Heart right ventricle (tissue), 16 donors: ENCODE results near the gene GSPT1. TPM values are rescaled to one million over a fixed set of nuclear protein-coding genes. Genes with fewer than 3 reads are reported as not detected.

ENCODE experiments used
- ATAC-seq, 8 donors: fragments of 200-7000 bp; cut with Tn5 transposase; one replicate each; pipeline ENCODE4 v1.9.1; 2020; ENCODE audit warnings: mild to moderate bottlenecking in 8 of 8, moderate library complexity in 8 of 8, moderate number of reproducible peaks in 1 of 8
- DNase-seq, 2 donors: peaks; one replicate each; pipeline ENCODE4 v3.0.0-alpha.2; 2020
- H3K27ac ChIP-seq, 10 donors: fragments of 200-600 bp; sonication (generic) in 2 of 10; one replicate each; pipeline versions ENCODE4 v1.5.0 to v1.8.0; 2020 to 2022; ENCODE audit warnings: mild to moderate bottlenecking in 3 of 10
- H3K27me3 ChIP-seq, 7 donors: fragments of 200-600 bp; one replicate each; pipeline ENCODE4 v1.8.0; 2021 to 2022; ENCODE audit warnings: mild to moderate bottlenecking in 2 of 7
- H3K36me3 ChIP-seq, 9 donors: fragments of 200-600 bp; sonication (generic) in 1 of 9; one replicate each; pipeline versions ENCODE4 v1.5.0 to v1.8.0; 2020 to 2022; ENCODE audit warnings: mild to moderate bottlenecking in 2 of 9
- H3K4me1 ChIP-seq, 9 donors: fragments of 200-600 bp; sonication (generic) in 1 of 9; one replicate each; pipeline versions ENCODE4 v1.5.0 to v1.8.0; 2020 to 2022; ENCODE audit warnings: mild to moderate bottlenecking in 4 of 9
- H3K4me3 ChIP-seq, 10 donors: fragments of 200-600 bp; sonication (generic) in 2 of 10; one replicate each; pipeline versions ENCODE4 v1.5.0 to v1.8.0; 2020 to 2022; ENCODE audit warnings: mild to moderate bottlenecking in 7 of 10, moderate library complexity in 2 of 10
- H3K9me3 ChIP-seq, 11 donors: fragments of 200-600 bp in 10 of 11; sonication (generic) in 2 of 11; one replicate each; pipeline versions ENCODE4 v1.5.0 to v1.8.0; 2013 to 2022; ENCODE audit warnings: mild to moderate bottlenecking in 2 of 11, control low read depth in 1 of 11, moderate library complexity in 1 of 11
- CTCF ChIP-seq, 9 donors: fragments of 200-600 bp; sonication (generic) in 2 of 9; IDR thresholded peaks; one replicate each; pipeline versions ENCODE4 v1.5.0 to v1.8.0; 2021 to 2022; ENCODE audit warnings: antibody characterized with exemption in 9 of 9, mild to moderate bottlenecking in 5 of 9, moderate library complexity in 1 of 9
- WGBS, 2 donors: extraction: QIAGEN DNeasy Blood & Tissue Kit; methylation state at CpG; one replicate each; pipeline ENCODE4 v1.1.7; 2013; ENCODE audit warnings: inconsistent platforms in 1 of 2; 5-methylcytosine and 5-hydroxymethylcytosine counted together
- intact Hi-C, 10 donors: fragments of 100-400 bp; cut with DNase I; formaldehyde crosslinking; loops; one replicate each; pipeline versions ENCODE4 v1.11.1 to v1.14.2; 2022
- polyA plus RNA-seq, 2 donors: library from polyadenylated mRNA; stranded (reverse); fragments of 200-250 nt; gene quantifications; one replicate each; pipeline ENCODE4 v1.2.3, GENCODE V29; 2013
- total RNA-seq, 10 donors: library from RNA; stranded (reverse); fragmentation: NEBNext Ultra II Directional in 3 of 10; extraction: Animal tissue kit (Norgen Biotek cat#: 25700) in 3 of 10; gene quantifications; one replicate each; pipeline versions ENCODE4 v1.2.1 to v1.2.4, GENCODE V29; 2021 to 2023
- donor health status: Arrhythmogenic right ventricular cardiomyopathy.
- donor health status: ischemic (EF 13 %, LVEDD 7.1; RV severe dilation, severe dysfunction).
- donor health status: healthy with polysubstance abuse.
- donor health status: DM: no; HTN: yes; CAD: no.
- donor health status: DM: no; HTN: no; CAD: no.
- donor health status: ischemic (EF 25% LVEDD 6.9; RV normal size, moderate dysfunction).
- donor health status: ischemic (EF 25% LVEDD 5.7; RV mildly dilated, moderate dysfunction).
- donor health status: healthy.
- donor health status: DM: yes; HTN: yes; CAD: no.
- donor health status: Ischemic cardiomyopathy.
- donor health status: ischemic (EF 35%, LVEDD 5.7; RV mildly dilated, moderate dysfunction).
- donor health status: nonischemic (EF 11% LVEDD 7.7; RV severe dilation, severe dysfunction).
- donor health status: DM: yes; HTN: yes; CAD: no.
- donor health status: PGD.
- donor health status: ischemic (EF 29% LVEDD 5.4; RV normal size, mild dysfunction).
- donor health status: nonischemic (EF 23%, LVEDD 6.1; RV moderate dilation, normal function).

GSPT1 gene
- total and polyA plus RNA-seq, 12 donors, result 17.0 to 117 (median 92.3) TPM

GRCh38 chr16:11892761-11893160, 23.0 kb downstream of the GSPT1 start:
- H3K4me1 ChIP-seq, result peaks cover 0 to 15% (median 0%) of the 10 kb centered on the region in 9 donors
- no peaks in the 10 kb centered on the region for H3K9me3 ChIP-seq
- WGBS, 2 donors, result 73 to 92% methylated on average over 4 of the region's 4 CpGs
- DNase-seq, result no peak
- H3K27ac ChIP-seq, result no peak overlapping the region
- no peaks in the 10 kb centered on the region for H3K27me3 ChIP-seq
- no peak overlapping the region for H3K4me3 ChIP-seq
- H3K36me3 ChIP-seq, result peaks cover 0 to 98% (median 18%) of the 10 kb centered on the region in 9 donors
- no peak for ATAC-seq
- TF ChIP-seq CTCF (IDR thresholded peaks at IDR 0.05), result no peak
- intact Hi-C loops, result no loop called here

- intact Hi-C loops, result no loop called here
- 83 to 94% methylated on average over 5 of the region's 5 CpGs for WGBS, 2 donors
- Histone ChIP-seq H3K9me3 (no peaks in the 10 kb centered on the region), H3K27me3 (no peaks in the 10 kb centered on the region), H3K36me3 (peaks cover 0 to 100% (median 31%) of the 10 kb centered on the region in 9 donors), H3K4me1 (no peaks in the 10 kb centered on the region), H3K27ac (no peak overlapping the region), H3K4me3 (no peak overlapping the region)
- DNase-seq, result no peak
- no peak for ATAC-seq
- no peak for TF ChIP-seq CTCF (IDR thresholded peaks at IDR 0.05)
These were observed 25.4 kb downstream of the GSPT1 start for GRCh38 chr16:11890231-11890965.

GRCh38 chr16:11886881-11887280, 28.9 kb downstream of the GSPT1 start:
- 89 to 93% methylated on average over 6 of the region's 6 CpGs for WGBS, 2 donors
- no peak for TF ChIP-seq CTCF (IDR thresholded peaks at IDR 0.05)
- Histone ChIP-seq H3K4me3 (no peak overlapping the region), H3K9me3 (no peaks in the 10 kb centered on the region), H3K27ac (no peak overlapping the region), H3K27me3 (no peaks in the 10 kb centered on the region), H3K36me3 (peaks cover 0 to 100% (median 48%) of the 10 kb centered on the region in 9 donors), H3K4me1 (no peaks in the 10 kb centered on the region)
- DNase-seq (no peak), ATAC-seq (no peak)
- intact Hi-C loops, result loop anchor here in 1 of 10 donors (10.0 kb wide), 1 partner anchor 178 kb away; no protein-coding TSS in a partner anchor

GRCh38 chr16:11884035-11884434, 31.7 kb downstream of the GSPT1 start:
- intact Hi-C loops, result loop anchor here in 1 of 10 donors (10.0 kb wide), 1 partner anchor 181 kb away; no protein-coding TSS in a partner anchor
- Histone ChIP-seq H3K9me3 (no peaks in the 10 kb centered on the region), H3K4me1 (no peaks in the 10 kb centered on the region), H3K27ac (no peak overlapping the region), H3K4me3 (no peak overlapping the region), H3K36me3 (peaks cover 0 to 100% (median 41%) of the 10 kb centered on the region in 9 donors), H3K27me3 (no peaks in the 10 kb centered on the region)
- ATAC-seq (no peak), DNase-seq (no peak)
- 96 to 98% methylated on average over 5 of the region's 5 CpGs for WGBS, 2 donors
- no peak for TF ChIP-seq CTCF (IDR thresholded peaks at IDR 0.05)
